ENCODE measurements around the gene DPYD. TPM values are rescaled to one million over a fixed set of nuclear protein-coding genes. Genes with fewer than 3 reads are reported as not detected.

DPYD gene
- total and polyA plus RNA-seq, 7 donors: 2.5 to 7.3 (median 5.1) TPM

DNA sequence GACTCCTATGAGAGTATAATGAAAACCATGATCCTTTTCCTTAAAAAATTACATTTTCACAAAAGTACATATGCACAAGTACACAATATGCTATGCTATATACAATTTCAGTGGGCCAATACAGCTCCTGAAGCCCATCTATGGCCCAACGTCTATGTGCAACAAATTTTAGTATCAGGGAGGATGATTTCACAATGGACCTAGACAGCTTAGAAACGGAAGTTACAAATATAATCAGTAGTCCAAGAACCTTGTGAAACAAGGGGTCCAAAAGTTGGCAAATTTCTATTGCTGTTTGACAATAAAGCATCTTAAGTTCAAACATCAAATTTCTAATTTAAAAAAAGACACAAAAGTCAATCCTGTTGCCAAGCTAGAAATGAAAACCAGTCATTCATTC lies 87.0 kb downstream of the DPYD start:
- DNase-seq (no peak), ATAC-seq (no peak)
- no peak overlapping the region for H3K27ac ChIP-seq
- intact Hi-C loops (cut with DNase I): no loop called here
- H3K36me3 ChIP-seq (ENCODE audit: insufficient read depth in 1 of 2, low read depth in 1 of 2): no peaks in the 10 kb centered on the region
- H3K4me1 ChIP-seq: no peaks in the 10 kb centered on the region
- TF ChIP-seq, protein P1, sequence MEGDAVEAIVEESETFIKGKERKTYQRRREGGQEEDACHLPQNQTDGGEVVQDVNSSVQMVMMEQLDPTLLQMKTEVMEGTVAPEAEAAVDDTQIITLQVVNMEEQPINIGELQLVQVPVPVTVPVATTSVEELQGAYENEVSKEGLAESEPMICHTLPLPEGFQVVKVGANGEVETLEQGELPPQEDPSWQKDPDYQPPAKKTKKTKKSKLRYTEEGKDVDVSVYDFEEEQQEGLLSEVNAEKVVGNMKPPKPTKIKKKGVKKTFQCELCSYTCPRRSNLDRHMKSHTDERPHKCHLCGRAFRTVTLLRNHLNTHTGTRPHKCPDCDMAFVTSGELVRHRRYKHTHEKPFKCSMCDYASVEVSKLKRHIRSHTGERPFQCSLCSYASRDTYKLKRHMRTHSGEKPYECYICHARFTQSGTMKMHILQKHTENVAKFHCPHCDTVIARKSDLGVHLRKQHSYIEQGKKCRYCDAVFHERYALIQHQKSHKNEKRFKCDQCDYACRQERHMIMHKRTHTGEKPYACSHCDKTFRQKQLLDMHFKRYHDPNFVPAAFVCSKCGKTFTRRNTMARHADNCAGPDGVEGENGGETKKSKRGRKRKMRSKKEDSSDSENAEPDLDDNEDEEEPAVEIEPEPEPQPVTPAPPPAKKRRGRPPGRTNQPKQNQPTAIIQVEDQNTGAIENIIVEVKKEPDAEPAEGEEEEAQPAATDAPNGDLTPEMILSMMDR (IDR thresholded peaks at IDR 0.05): no peak
- H3K9me3 ChIP-seq: no peaks in the 10 kb centered on the region
- no peaks in the 10 kb centered on the region for H3K27me3 ChIP-seq (ENCODE audit: insufficient read depth in 3 of 3, low read length in 2 of 3)
- H3K4me3 ChIP-seq: no peak overlapping the region
- 81 to 88% (median 83%) methylated on average over 2 of the region's 2 CpGs for WGBS, 3 donors

DNA sequence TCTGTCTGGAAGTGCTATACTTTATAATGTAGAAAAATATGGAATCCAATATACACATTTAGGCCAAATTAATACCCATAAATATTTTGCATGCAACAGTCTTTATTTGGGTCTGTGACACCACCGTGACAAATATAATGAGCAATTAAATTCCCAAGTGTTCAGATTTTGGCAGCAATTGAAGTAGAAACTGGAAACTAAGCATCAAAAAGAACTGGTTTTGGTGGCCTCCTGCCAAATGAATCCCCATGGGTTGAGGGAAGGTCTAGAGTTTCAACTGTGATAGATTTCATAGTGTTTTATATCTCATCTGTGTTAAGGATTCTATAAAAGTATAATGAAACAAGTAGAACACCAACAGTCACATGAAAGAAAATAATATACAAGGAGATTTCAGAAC lies 88.4 kb downstream of the DPYD start:
- intact Hi-C loops (cut with DNase I): no loop called here
- H3K4me1 ChIP-seq: no peaks in the 10 kb centered on the region
- H3K27me3 ChIP-seq (ENCODE audit: insufficient read depth in 3 of 3, low read length in 2 of 3): no peaks in the 10 kb centered on the region
- H3K27ac ChIP-seq: no peak overlapping the region
- ATAC-seq (no peak), DNase-seq (peak; percentile 22 to 52)
- H3K36me3 ChIP-seq (ENCODE audit: insufficient read depth in 1 of 2, low read depth in 1 of 2): peaks cover 0 to 4% of the 10 kb centered on the region in 2 donors
- TF ChIP-seq, protein P1 (IDR thresholded peaks at IDR 0.05): no peak
- no peak overlapping the region for H3K4me3 ChIP-seq
- H3K9me3 ChIP-seq: no peaks in the 10 kb centered on the region
- 6 to 36% (median 11%) methylated on average over 1 of the region's 1 CpG for WGBS, 3 donors

DNA sequence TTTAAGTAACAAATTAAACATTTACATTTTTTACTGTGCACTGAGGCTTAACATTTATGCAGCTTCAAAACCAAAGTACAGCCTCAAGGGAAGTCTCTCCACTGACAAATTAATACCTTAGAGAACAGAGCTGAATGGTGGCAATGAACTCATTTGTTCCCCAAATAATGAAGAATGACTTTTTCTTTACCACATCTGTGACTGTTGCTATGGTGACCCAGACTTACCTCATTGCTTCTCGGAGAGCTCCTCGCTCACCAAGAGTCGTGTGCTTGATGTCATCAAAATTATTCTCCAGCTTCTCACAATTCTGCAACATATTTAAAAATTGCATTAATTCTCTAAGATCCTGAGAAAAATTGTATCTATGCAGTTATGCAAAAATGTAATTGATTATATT lies 92.9 kb downstream of the DPYD start:
- TF ChIP-seq, protein P1 (IDR thresholded peaks at IDR 0.05): no peak
- Histone ChIP-seq H3K27ac (no peak overlapping the region), H3K36me3 (ENCODE audit: insufficient read depth in 1 of 2, low read depth in 1 of 2) (peaks cover 0 to 4% of the 10 kb centered on the region in 2 donors), H3K4me3 (no peak overlapping the region), H3K4me1 (no peaks in the 10 kb centered on the region), H3K9me3 (no peaks in the 10 kb centered on the region), H3K27me3 (ENCODE audit: insufficient read depth in 3 of 3, low read length in 2 of 3) (no peaks in the 10 kb centered on the region)
- no peak for DNase-seq
- intact Hi-C loops (cut with DNase I): no loop called here
- 85 to 88% (median 86%) methylated on average over 3 of the region's 3 CpGs for WGBS, 3 donors
- no peak for ATAC-seq

DNA sequence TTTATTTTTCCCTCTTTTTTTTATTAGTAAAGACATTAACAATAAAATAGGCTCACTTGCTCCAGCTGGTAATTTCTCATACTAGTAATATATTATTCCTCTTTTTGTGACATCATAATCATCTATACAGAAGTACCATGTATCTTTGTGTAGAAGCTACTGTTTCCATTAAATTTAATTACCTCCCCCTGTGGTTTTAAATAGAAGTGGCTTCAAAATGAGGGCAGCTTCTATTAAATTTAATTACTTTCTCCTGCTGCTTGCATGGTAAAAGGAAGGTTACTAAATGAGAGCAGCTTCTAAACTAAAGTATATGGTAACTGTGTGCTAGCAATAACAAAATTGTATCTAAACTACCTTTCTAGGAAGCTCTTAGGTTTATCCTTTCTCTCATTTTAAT lies 94.0 kb downstream of the DPYD start:
- no peak overlapping the region for H3K4me3 ChIP-seq
- H3K36me3 ChIP-seq (ENCODE audit: insufficient read depth in 1 of 2, low read depth in 1 of 2): peaks cover 0 to 4% of the 10 kb centered on the region in 2 donors
- TF ChIP-seq, protein P1 (IDR thresholded peaks at IDR 0.05): no peak
- intact Hi-C loops (cut with DNase I): no loop called here
- no peak overlapping the region for H3K27ac ChIP-seq
- no peaks in the 10 kb centered on the region for H3K4me1 ChIP-seq
- ATAC-seq (no peak), DNase-seq (no peak)
- no peaks in the 10 kb centered on the region for H3K27me3 ChIP-seq (ENCODE audit: insufficient read depth in 3 of 3, low read length in 2 of 3)
- no peaks in the 10 kb centered on the region for H3K9me3 ChIP-seq

DNA sequence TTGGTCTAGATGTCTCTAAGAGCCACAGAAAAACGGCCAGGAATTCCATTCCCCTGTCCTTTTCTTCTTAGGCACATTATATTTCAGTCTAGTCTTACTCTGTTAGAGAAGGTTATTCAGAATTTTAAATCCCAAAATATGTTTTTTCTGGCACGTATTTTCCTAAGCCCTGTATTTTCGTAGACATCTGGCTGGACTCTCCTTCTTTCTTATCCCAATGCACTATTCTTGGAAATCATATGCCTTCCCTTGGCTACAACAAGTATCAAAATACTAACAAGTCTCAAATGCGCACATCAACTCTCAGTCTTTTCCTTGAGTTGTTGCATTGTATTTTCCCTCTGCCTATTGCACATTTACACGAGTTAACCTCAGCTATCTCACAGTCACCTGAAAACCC lies 96.2 kb downstream of the DPYD start:
- intact Hi-C loops (cut with DNase I): no loop called here
- 52 to 59% (median 56%) methylated on average over 5 of the region's 5 CpGs for WGBS, 3 donors
- H3K4me3 ChIP-seq: no peak overlapping the region
- no peak for DNase-seq
- ATAC-seq: no peak
- no peak overlapping the region for H3K27ac ChIP-seq
- H3K36me3 ChIP-seq (ENCODE audit: insufficient read depth in 1 of 2, low read depth in 1 of 2): peaks cover 0 to 4% of the 10 kb centered on the region in 2 donors
- no peaks in the 10 kb centered on the region for H3K9me3 ChIP-seq
- peaks cover 4% of the 10 kb centered on the region for H3K4me1 ChIP-seq
- H3K27me3 ChIP-seq (ENCODE audit: insufficient read depth in 3 of 3, low read length in 2 of 3): no peaks in the 10 kb centered on the region
- TF ChIP-seq, protein P1 (IDR thresholded peaks at IDR 0.05): no peak

All from psoas muscle (tissue), 8 donors.